OCI-LY1 (cell line): ENCODE results near the gene PLP1.

ENCODE experiments used
- H2AFZ ChIP-seq: fragments of 200-600 bp; sonication (generic), shearing (Covaris generic); 2 replicates; pipeline ENCODE4 v1.6.0; 2014; ENCODE audit warnings: antibody characterized with exemption, mild to moderate bottlenecking, low read length
- H3F3A ChIP-seq: fragments of 200-600 bp; sonication (generic), shearing (Covaris generic); 2 replicates; pipeline ENCODE4 v1.6.0; 2014; ENCODE audit warnings: mild to moderate bottlenecking, antibody characterized with exemption, low read length, moderate library complexity; ENCODE audit not compliant: insufficient read depth
- H3K27ac ChIP-seq: fragments of 200-600 bp; sonication (generic); 2 replicates; pipeline ENCODE4 v1.5.1; 2014; ENCODE audit warnings: low read length, mixed run types, mild to moderate bottlenecking, low read depth; ENCODE audit not compliant: poor library complexity, severe bottlenecking
- H3K27me3 ChIP-seq: fragments of 200-600 bp; sonication (generic); 2 replicates; pipeline ENCODE4 v1.6.0; 2014; ENCODE audit warnings: antibody characterized with exemption, mild to moderate bottlenecking, low read length, moderate library complexity; ENCODE audit not compliant: insufficient read depth
- H3K36me3 ChIP-seq: fragments of 200-600 bp; sonication (generic); 2 replicates; pipeline ENCODE4 v1.6.1; 2014; ENCODE audit warnings: mild to moderate bottlenecking, antibody characterized with exemption, low read length, moderate library complexity, mixed read lengths; ENCODE audit not compliant: insufficient read depth
- H3K4me1 ChIP-seq: fragments of 200-600 bp; sonication (generic); 2 replicates; pipeline ENCODE4 v1.5.1; 2014; ENCODE audit warnings: mild to moderate bottlenecking, low read length, moderate library complexity; ENCODE audit not compliant: insufficient read depth, severe bottlenecking
- H3K4me2 ChIP-seq: fragments of 200-600 bp; sonication (generic), shearing (Covaris generic); 2 replicates; pipeline ENCODE4 v1.6.1; 2014; ENCODE audit warnings: low read length
- H3K4me3 ChIP-seq: fragments of 200-600 bp; sonication (generic); 2 replicates; pipeline ENCODE4 v1.5.1; 2014; ENCODE audit warnings: low read length, low read depth, mild to moderate bottlenecking, mixed read lengths; ENCODE audit not compliant: poor library complexity, severe bottlenecking
- H3K79me2 ChIP-seq: fragments of 200-600 bp; shearing (Covaris generic); 2 replicates; pipeline ENCODE4 v1.6.1; 2016; ENCODE audit warnings: mixed run types, low read length, mixed read lengths; ENCODE audit not compliant: insufficient read depth
- H3K9ac ChIP-seq: fragments of 200-600 bp; sonication (generic), shearing (Covaris generic); 2 replicates; pipeline ENCODE4 v1.6.1; 2014; ENCODE audit warnings: mild to moderate bottlenecking, low read length, mixed read lengths
- H3K9me2 ChIP-seq: fragments of 200-600 bp; sonication (generic), shearing (Covaris generic); 2 replicates; pipeline ENCODE4 v1.6.1; 2014; ENCODE audit warnings: low read depth, mild to moderate bottlenecking, low read length, mixed read lengths
- H3K9me3 ChIP-seq: fragments of 200-600 bp; shearing (Covaris generic); 2 replicates; pipeline ENCODE4 v1.6.1; 2014; ENCODE audit warnings: low read length, mixed read lengths
- H4K20me1 ChIP-seq: fragments of 200-600 bp; sonication (generic), shearing (Covaris generic); 2 replicates; pipeline ENCODE4 v1.6.0; 2016; ENCODE audit warnings: mild to moderate bottlenecking, low read length; ENCODE audit not compliant: insufficient read depth
- CTCF ChIP-seq: fragments of 200-600 bp; sonication (generic), shearing (Covaris generic); IDR thresholded peaks from 2 replicates; pipeline ENCODE4 v1.5.1; 2017; ENCODE audit warnings: mild to moderate bottlenecking, antibody characterized with exemption, low read length, moderate library complexity, mixed read lengths
- EZH2 ChIP-seq: fragments of 200-600 bp; sonication (generic), shearing (Covaris generic); IDR thresholded peaks from 2 replicates; pipeline ENCODE4 v1.8.0; 2017; ENCODE audit warnings: borderline replicate concordance, mixed run types, mild to moderate bottlenecking, antibody characterized with exemption, low read length, moderate library complexity, mixed read lengths

PLP1 gene

GRCh38 chrX:103773445-103773844, 3.2 kb upstream of the PLP1 start:
- H2AFZ ChIP-seq = no peak overlapping the region
- TF ChIP-seq CTCF = no peak
- no peak for TF ChIP-seq EZH2
- no peak overlapping the region for H3K9ac ChIP-seq
- H3K36me3 ChIP-seq = no peaks in the 10 kb centered on the region
- no peaks in the 10 kb centered on the region for H3K9me3 ChIP-seq
- H3F3A ChIP-seq = no peaks in the 10 kb centered on the region
- no peak overlapping the region for H3K4me3 ChIP-seq
- H4K20me1 ChIP-seq = no peaks in the 10 kb centered on the region
- no peak overlapping the region for H3K4me2 ChIP-seq
- H3K27ac ChIP-seq = no peak overlapping the region
- H3K4me1 ChIP-seq = no peaks in the 10 kb centered on the region
- H3K27me3 ChIP-seq = no peaks in the 10 kb centered on the region
- H3K9me2 ChIP-seq = no peaks in the 10 kb centered on the region
- H3K79me2 ChIP-seq = no peaks in the 10 kb centered on the region

- Histone ChIP-seq H3K4me3 (no peak overlapping the region), H4K20me1 (no peaks in the 10 kb centered on the region), H3K4me2 (no peak overlapping the region), H3K4me1 (no peaks in the 10 kb centered on the region), H3K79me2 (no peaks in the 10 kb centered on the region), H3K9me2 (no peaks in the 10 kb centered on the region), H3K9ac (no peak overlapping the region), H3K9me3 (no peaks in the 10 kb centered on the region), H3K36me3 (no peaks in the 10 kb centered on the region), H2AFZ (no peak overlapping the region), H3K27me3 (no peaks in the 10 kb centered on the region), H3F3A (no peaks in the 10 kb centered on the region), H3K27ac (no peak overlapping the region)
- TF ChIP-seq CTCF = peak; percentile 32; the same call in 1 of the 2 replicates
- no peak for TF ChIP-seq EZH2
Measured at GRCh38 chrX:103774070-103774642, 2.5 kb upstream of the PLP1 start.

GRCh38 chrX:103779141-103779789, 2.6 kb downstream of the PLP1 start:
- H2AFZ ChIP-seq = no peak overlapping the region
- no peaks in the 10 kb centered on the region for H3K79me2 ChIP-seq
- H3K9me3 ChIP-seq = no peaks in the 10 kb centered on the region
- no peaks in the 10 kb centered on the region for H3K27me3 ChIP-seq
- H4K20me1 ChIP-seq = no peaks in the 10 kb centered on the region
- H3K4me2 ChIP-seq = no peak overlapping the region
- no peaks in the 10 kb centered on the region for H3K4me1 ChIP-seq
- TF ChIP-seq CTCF (no peak), EZH2 (no peak)
- H3K9ac ChIP-seq = no peak overlapping the region
- H3K36me3 ChIP-seq = no peaks in the 10 kb centered on the region
- no peak overlapping the region for H3K4me3 ChIP-seq
- no peak overlapping the region for H3K27ac ChIP-seq
- H3F3A ChIP-seq = no peaks in the 10 kb centered on the region
- no peaks in the 10 kb centered on the region for H3K9me2 ChIP-seq
